Astrocyte of the cerebellum (primary cell): ENCODE measurements around the gene PYGO2.

Experiments used
- DNase-seq: peaks from one replicate; pipeline ENCODE4 v3.0.0-alpha.2; 2011; ENCODE audit warnings: low read depth
- H3K4me3 ChIP-seq: 2 replicates; pipeline ENCODE4 v1.5.1; 2011; ENCODE audit warnings: mild to moderate bottlenecking, low read depth, low read length, moderate library complexity
- CTCF ChIP-seq: IDR thresholded peaks from 2 replicates; pipeline ENCODE4 v1.5.1; 2012; ENCODE audit warnings: low read length, low read depth, moderate library complexity, mild to moderate bottlenecking; ENCODE audit errors: missing control alignments
- in situ Hi-C: cut with HindIII; loops from 2 replicates; pipeline ENCODE4 v1.10.0; 2017; ENCODE audit warnings: low sequenced_read_pairs

PYGO2 gene

GRCh38 chr1:154935749-154936554 is 25.6 kb downstream of the PYGO2 start:
- TF ChIP-seq CTCF: no peak
- no peak for DNase-seq
- in situ Hi-C loops: no loop called here
- peak overlapping the region; percentile 83 for H3K4me3 ChIP-seq

- no peak for DNase-seq
- no peak for TF ChIP-seq CTCF
- no peak overlapping the region for H3K4me3 ChIP-seq
- in situ Hi-C loops: no loop called here
These were observed 27.1 kb downstream of the PYGO2 start for GRCh38 chr1:154934358-154934948.

- in situ Hi-C loops: no loop called here
- H3K4me3 ChIP-seq: no peak overlapping the region
- DNase-seq: no peak
- no peak for TF ChIP-seq CTCF
These were observed 29.6 kb downstream of the PYGO2 start for GRCh38 chr1:154931940-154932487.

- no peak overlapping the region for H3K4me3 ChIP-seq
- no peak for TF ChIP-seq CTCF
- in situ Hi-C loops: no loop called here
- DNase-seq: no peak
These were observed 35.4 kb downstream of the PYGO2 start for GRCh38 chr1:154926201-154926600.

GRCh38 chr1:154925335-154926170 is 36.0 kb downstream of the PYGO2 start:
- in situ Hi-C loops: no loop called here
- no peak for TF ChIP-seq CTCF
- no peak overlapping the region for H3K4me3 ChIP-seq
- DNase-seq: no peak

GRCh38 chr1:154923695-154924094 is 37.9 kb downstream of the PYGO2 start:
- H3K4me3 ChIP-seq: no peak overlapping the region
- TF ChIP-seq CTCF: no peak
- DNase-seq: no peak
- in situ Hi-C loops: no loop called here
